ACC112 (cell line): ENCODE results near the gene ARL17A.
"Not testable (repeated sequence)": the region's sequence is repeated elsewhere in the genome, so short reads cannot be mapped to it uniquely, and the experiment has no call there.

Experiments used
- H2AFZ ChIP-seq: fragments of 200-600 bp; sonication (generic); one replicate; pipeline ENCODE4 v1.6.0; 2017; ENCODE audit warnings: antibody characterized with exemption, low read length; ENCODE audit not compliant: unreplicated experiment
- H3K27ac ChIP-seq: fragments of 200-600 bp; sonication (generic); 2 replicates; pipeline ENCODE4 v1.5.1; 2014; ENCODE audit warnings: low read depth, mild to moderate bottlenecking, antibody characterized with exemption, low read length, moderate library complexity
- H3K27me3 ChIP-seq: fragments of 200-600 bp; sonication (generic); 2 replicates; pipeline ENCODE4 v1.6.1; 2014; ENCODE audit warnings: mild to moderate bottlenecking, antibody characterized with exemption, low read length, moderate library complexity, mixed read lengths; ENCODE audit not compliant: insufficient read depth
- H3K36me3 ChIP-seq: fragments of 200-600 bp; sonication (generic); 2 replicates; pipeline ENCODE4 v1.6.1; 2016; ENCODE audit warnings: mild to moderate bottlenecking, antibody characterized with exemption, low read length, moderate library complexity, mixed read lengths; ENCODE audit not compliant: insufficient read depth
- H3K4me1 ChIP-seq: fragments of 200-600 bp; sonication (generic); one replicate; pipeline ENCODE4 v1.6.1; 2016; ENCODE audit warnings: low read length, mixed read lengths; ENCODE audit not compliant: insufficient read depth, unreplicated experiment, control insufficient read depth
- H3K4me3 ChIP-seq: fragments of 200-600 bp; sonication (generic); 2 replicates; pipeline ENCODE4 v1.5.1; 2014; ENCODE audit warnings: mild to moderate bottlenecking, low read depth, low read length
- H3K79me2 ChIP-seq: fragments of 200-600 bp; sonication (generic); one replicate; pipeline ENCODE4 v1.6.0; 2016; ENCODE audit warnings: low read length; ENCODE audit not compliant: control insufficient read depth, unreplicated experiment, insufficient read depth

The ARL17A gene

GRCh38 chr17:46534716-46535115, 44.8 kb downstream of the ARL17A start:
- H3K4me1 ChIP-seq, H3K4me3 ChIP-seq, H3K27me3 ChIP-seq, H3K36me3 ChIP-seq, H2AFZ ChIP-seq, H3K79me2 ChIP-seq, H3K27ac ChIP-seq: not testable (repeated sequence)

GRCh38 chr17:46512168-46512567, 67.3 kb downstream of the ARL17A start, which contains the start of gene LRRC37A2:
Gene LRRC37A2 (plus strand): TSS chr17:46512468. CDS start chr17:46512713, 245 bp downstream.
- not testable (repeated sequence) for H2AFZ ChIP-seq, H3K4me3 ChIP-seq, H3K79me2 ChIP-seq, H3K4me1 ChIP-seq, H3K36me3 ChIP-seq, H3K27ac ChIP-seq, H3K27me3 ChIP-seq

GRCh38 chr17:46505896-46506295, 73.6 kb downstream of the ARL17A start:
- H3K79me2 ChIP-seq, H3K4me1 ChIP-seq, H3K36me3 ChIP-seq, H3K27me3 ChIP-seq, H2AFZ ChIP-seq, H3K4me3 ChIP-seq, H3K27ac ChIP-seq: not testable (repeated sequence)

- not testable (repeated sequence) for H3K27ac ChIP-seq, H3K4me1 ChIP-seq
Observed at GRCh38 chr17:46499437-46500139, 79.9 kb downstream of the ARL17A start.

GRCh38 chr17:46492021-46492420, 87.5 kb downstream of the ARL17A start:
- not testable (repeated sequence) for H2AFZ ChIP-seq

More at GRCh38 chr17:46499437-46500139, 79.9 kb downstream of the ARL17A start:
- not testable (repeated sequence) for H3K36me3 ChIP-seq, H3K79me2 ChIP-seq, H2AFZ ChIP-seq, H3K27me3 ChIP-seq, H3K4me3 ChIP-seq

GRCh38 chr17:46481310-46481709, 98.2 kb downstream of the ARL17A start:
- not testable (repeated sequence) for H3K4me3 ChIP-seq, H3K79me2 ChIP-seq, H2AFZ ChIP-seq, H3K27ac ChIP-seq, H3K36me3 ChIP-seq, H3K27me3 ChIP-seq, H3K4me1 ChIP-seq

More at GRCh38 chr17:46492021-46492420, 87.5 kb downstream of the ARL17A start:
- H3K4me1 ChIP-seq, H3K27ac ChIP-seq, H3K36me3 ChIP-seq, H3K4me3 ChIP-seq, H3K27me3 ChIP-seq, H3K79me2 ChIP-seq: not testable (repeated sequence)

GRCh38 chr17:46478823-46479222, 100.7 kb downstream of the ARL17A start:
- not testable (repeated sequence) for H3K27me3 ChIP-seq, H2AFZ ChIP-seq, H3K36me3 ChIP-seq, H3K4me3 ChIP-seq, H3K27ac ChIP-seq, H3K79me2 ChIP-seq, H3K4me1 ChIP-seq

GRCh38 chr17:46475583-46475982, 103.9 kb downstream of the ARL17A start:
- H3K4me1 ChIP-seq, H3K4me3 ChIP-seq, H3K27me3 ChIP-seq, H3K79me2 ChIP-seq, H2AFZ ChIP-seq, H3K27ac ChIP-seq, H3K36me3 ChIP-seq: not testable (repeated sequence)

GRCh38 chr17:46474489-46474888, 105.0 kb downstream of the ARL17A start:
- H3K4me3 ChIP-seq, H3K4me1 ChIP-seq, H3K79me2 ChIP-seq, H2AFZ ChIP-seq, H3K36me3 ChIP-seq, H3K27ac ChIP-seq, H3K27me3 ChIP-seq: not testable (repeated sequence)

GRCh38 chr17:46467618-46468017, 111.9 kb downstream of the ARL17A start:
- H3K79me2 ChIP-seq, H3K36me3 ChIP-seq, H3K4me3 ChIP-seq, H3K27me3 ChIP-seq, H2AFZ ChIP-seq, H3K4me1 ChIP-seq, H3K27ac ChIP-seq: not testable (repeated sequence)
